ENCODE results near the gene CTPS2.
"Not testable (repeated sequence)": the region's sequence is repeated elsewhere in the genome, so short reads cannot be mapped to it uniquely, and the experiment has no call there.

The CTPS2 gene

GRCh38 chrX:16718824-16719333 is 6.4 kb upstream of the CTPS2 start:
- Histone ChIP-seq H3K4me3 (ENCODE audit: low read depth, low read length) (peak overlapping the region; percentile 81), H3K4me1 (no peaks in the 10 kb centered on the region), H3K36me3 (no peaks in the 10 kb centered on the region), H3K27me3 (no peaks in the 10 kb centered on the region), H3K9me3 (no peaks in the 10 kb centered on the region)
- DNase-seq, result no peak
- TF ChIP-seq, protein P1, sequence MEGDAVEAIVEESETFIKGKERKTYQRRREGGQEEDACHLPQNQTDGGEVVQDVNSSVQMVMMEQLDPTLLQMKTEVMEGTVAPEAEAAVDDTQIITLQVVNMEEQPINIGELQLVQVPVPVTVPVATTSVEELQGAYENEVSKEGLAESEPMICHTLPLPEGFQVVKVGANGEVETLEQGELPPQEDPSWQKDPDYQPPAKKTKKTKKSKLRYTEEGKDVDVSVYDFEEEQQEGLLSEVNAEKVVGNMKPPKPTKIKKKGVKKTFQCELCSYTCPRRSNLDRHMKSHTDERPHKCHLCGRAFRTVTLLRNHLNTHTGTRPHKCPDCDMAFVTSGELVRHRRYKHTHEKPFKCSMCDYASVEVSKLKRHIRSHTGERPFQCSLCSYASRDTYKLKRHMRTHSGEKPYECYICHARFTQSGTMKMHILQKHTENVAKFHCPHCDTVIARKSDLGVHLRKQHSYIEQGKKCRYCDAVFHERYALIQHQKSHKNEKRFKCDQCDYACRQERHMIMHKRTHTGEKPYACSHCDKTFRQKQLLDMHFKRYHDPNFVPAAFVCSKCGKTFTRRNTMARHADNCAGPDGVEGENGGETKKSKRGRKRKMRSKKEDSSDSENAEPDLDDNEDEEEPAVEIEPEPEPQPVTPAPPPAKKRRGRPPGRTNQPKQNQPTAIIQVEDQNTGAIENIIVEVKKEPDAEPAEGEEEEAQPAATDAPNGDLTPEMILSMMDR (IDR thresholded peaks at IDR 0.05; ENCODE audit: low read depth, low read length), result no peak

GRCh38 chrX:16716451-16716850 is 4.0 kb upstream of the CTPS2 start:
- not testable (repeated sequence) for H3K4me3 ChIP-seq (ENCODE audit: low read depth, low read length); H3K36me3 ChIP-seq; H3K27me3 ChIP-seq; H3K4me1 ChIP-seq; DNase-seq; H3K9me3 ChIP-seq

DNA sequence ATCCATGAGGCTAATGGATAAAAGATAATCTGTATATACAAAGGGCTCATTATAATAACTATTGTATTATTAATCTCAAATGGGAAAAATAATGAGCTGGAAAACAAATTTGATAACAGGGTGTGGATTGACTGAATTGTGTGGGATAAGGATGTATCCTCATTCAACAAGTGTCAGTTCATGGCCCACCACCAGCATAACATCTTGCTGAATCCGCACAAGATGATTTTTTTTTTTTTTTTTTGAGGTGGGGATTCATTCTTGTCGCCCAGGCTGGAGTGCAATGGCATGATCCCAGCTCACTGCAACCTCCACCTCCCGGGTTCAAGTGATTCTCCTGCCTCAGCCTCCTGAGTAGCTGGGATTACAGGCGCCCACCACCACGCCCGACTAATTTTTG is 3.2 kb upstream of the CTPS2 start:
- DNase-seq; H3K27me3 ChIP-seq; H3K4me3 ChIP-seq (ENCODE audit: low read depth, low read length); H3K9me3 ChIP-seq; H3K4me1 ChIP-seq; H3K36me3 ChIP-seq: not testable (repeated sequence)

DNA sequence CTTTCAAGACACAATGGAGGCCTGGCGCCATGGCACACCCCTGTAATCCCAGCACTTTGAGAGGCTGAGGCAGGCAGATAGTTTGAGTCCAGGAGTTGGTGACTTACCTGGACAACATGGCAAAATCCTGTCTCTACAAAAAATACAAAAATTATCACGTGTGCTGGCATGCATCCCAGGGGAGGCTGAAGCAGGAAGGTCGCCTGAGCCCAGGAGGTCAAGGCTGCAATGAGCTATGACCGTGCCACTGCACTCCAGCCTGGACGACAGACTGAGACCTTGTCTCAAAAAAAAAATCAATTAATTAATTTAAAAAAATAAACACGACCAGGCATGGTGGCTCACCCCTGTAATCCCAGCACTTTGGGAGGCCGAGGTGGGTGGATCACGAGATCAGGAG is 2.0 kb upstream of the CTPS2 start:
- TF ChIP-seq, protein P1 (IDR thresholded peaks at IDR 0.05; ENCODE audit: low read depth, low read length), result no peak
- Histone ChIP-seq H3K9me3 (no peaks in the 10 kb centered on the region), H3K36me3 (no peaks in the 10 kb centered on the region), H3K27me3 (no peaks in the 10 kb centered on the region), H3K4me3 (ENCODE audit: low read depth, low read length) (no peak overlapping the region), H3K4me1 (no peaks in the 10 kb centered on the region)
- DNase-seq, result no peak

DNA sequence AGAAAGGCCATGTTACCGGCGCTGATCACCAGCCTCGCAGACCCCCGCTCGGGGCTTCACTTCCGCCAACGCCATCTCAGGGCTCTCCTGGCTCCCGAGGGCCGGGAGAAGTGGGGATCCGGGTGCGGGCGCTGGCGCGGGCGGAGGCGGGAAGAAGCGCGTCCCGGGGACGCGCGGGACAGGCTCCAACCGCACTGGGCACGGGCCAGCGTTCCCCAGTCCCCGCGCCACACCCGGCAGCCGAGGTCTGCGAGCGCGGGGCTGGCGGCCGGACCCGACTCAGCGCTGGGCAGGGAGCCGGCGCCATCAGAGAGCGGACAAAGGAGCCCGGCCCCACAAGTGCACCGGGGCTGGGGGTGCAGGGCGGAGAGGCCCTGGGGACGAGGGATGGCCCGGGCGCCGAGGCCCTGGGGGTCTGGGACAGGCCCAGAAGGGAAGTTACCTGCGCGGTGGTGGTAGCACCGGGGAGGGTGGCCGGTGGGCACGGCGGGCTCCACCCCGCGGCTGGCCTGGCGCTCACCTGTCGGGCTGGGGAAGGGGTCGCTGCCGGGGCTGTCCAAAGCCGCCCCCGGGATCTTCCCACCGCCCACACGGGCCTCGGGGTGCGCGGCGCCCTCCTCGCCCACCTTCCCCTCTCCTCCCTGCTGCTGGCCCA is 449 bp downstream of the CTPS2 start:
- Histone ChIP-seq H3K27me3 (no peaks in the 10 kb centered on the region), H3K4me1 (no peaks in the 10 kb centered on the region), H3K36me3 (no peaks in the 10 kb centered on the region), H3K4me3 (ENCODE audit: low read depth, low read length) (peak overlapping the region; percentile 70), H3K9me3 (no peaks in the 10 kb centered on the region)
- TF ChIP-seq, protein P1 (IDR thresholded peaks at IDR 0.05; ENCODE audit: low read depth, low read length), result no peak
- DNase-seq, result peak; percentile 29

DNA sequence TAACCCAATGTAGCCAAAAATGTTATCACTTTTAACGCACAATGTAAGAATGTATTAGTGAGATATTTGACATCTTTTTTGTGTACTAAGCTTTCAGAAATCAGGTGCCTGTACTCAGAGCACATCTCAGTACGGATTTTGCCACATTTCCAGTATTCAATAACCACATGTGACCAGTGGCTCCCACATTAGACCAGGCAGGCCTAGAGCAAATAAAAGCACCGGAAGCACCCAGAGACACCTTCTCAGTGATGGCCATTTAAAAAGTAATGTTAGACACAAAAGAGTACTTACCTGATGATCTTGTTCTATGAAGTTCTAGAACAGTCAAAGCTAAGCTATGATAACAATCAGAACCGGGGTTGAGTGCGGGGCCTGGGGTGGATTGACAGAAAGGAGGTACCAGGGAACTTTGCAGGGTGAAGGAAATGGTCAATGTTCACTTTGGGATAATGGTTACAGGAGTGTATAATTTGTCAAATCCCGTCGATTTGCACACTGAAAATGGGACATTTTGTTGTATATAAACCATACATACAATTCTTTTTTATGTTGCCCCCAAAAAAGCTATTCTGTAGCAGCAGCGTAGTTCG is 1.2 kb downstream of the CTPS2 start:
- no peaks in the 10 kb centered on the region for H3K4me1 ChIP-seq
- H3K36me3 ChIP-seq, result no peaks in the 10 kb centered on the region
- no peaks in the 10 kb centered on the region for H3K9me3 ChIP-seq
- H3K4me3 ChIP-seq (ENCODE audit: low read depth, low read length), result peak overlapping the region; percentile 70
- no peak for DNase-seq
- TF ChIP-seq, protein P1 (IDR thresholded peaks at IDR 0.05; ENCODE audit: low read depth, low read length), result no peak
- no peaks in the 10 kb centered on the region for H3K27me3 ChIP-seq

DNA sequence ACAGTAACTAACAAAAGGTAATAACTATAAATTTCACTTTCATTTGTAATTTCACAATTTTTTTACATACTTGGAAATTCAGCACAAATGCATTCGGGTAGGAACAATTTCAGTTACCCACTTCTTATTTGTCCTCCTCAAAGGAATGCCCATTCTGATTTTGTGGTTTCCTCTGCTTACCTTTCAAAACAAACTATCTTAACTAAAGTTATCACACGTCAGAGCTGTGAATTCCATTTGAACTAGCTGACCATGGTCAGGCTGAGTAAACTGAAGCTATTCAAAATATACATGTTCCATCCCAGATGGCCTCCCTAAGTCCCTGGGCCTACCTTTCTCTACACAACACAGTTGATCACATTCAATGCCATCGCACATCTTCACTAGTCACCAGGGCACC is 4.5 kb downstream of the CTPS2 start:
- no peaks in the 10 kb centered on the region for H3K27me3 ChIP-seq
- DNase-seq, result no peak
- TF ChIP-seq, protein P1 (IDR thresholded peaks at IDR 0.05; ENCODE audit: low read depth, low read length), result no peak
- H3K36me3 ChIP-seq, result no peaks in the 10 kb centered on the region
- H3K4me1 ChIP-seq, result no peaks in the 10 kb centered on the region
- no peak overlapping the region for H3K4me3 ChIP-seq (ENCODE audit: low read depth, low read length)
- no peaks in the 10 kb centered on the region for H3K9me3 ChIP-seq
